ENCODE measurements around the gene C6orf120. TPM values are rescaled to one million over a fixed set of nuclear protein-coding genes. Genes with fewer than 3 reads are reported as not detected.

The C6orf120 gene
- polyA plus RNA-seq, 1 donor (not counting 4 experiments of a cell fraction or from before 2014, with no cell fraction given) = 18.1 TPM

- no peaks in the 10 kb centered on the region for H3K9me3 ChIP-seq (ENCODE audit: control insufficient read depth, low read depth, low read length)
- no peak overlapping the region for H3K27ac ChIP-seq (ENCODE audit: control insufficient read depth, insufficient read depth, low read length)
- H3K4me3 ChIP-seq (ENCODE audit: control insufficient read depth in 2 of 3, extremely low read depth in 1 of 3, insufficient read depth in 2 of 3, low read depth in 1 of 3, low read length in 3 of 3) = no peak overlapping the region
- no peaks in the 10 kb centered on the region for H4K20me1 ChIP-seq (ENCODE audit: control insufficient read depth, extremely low read depth, insufficient read depth, low read length)
- H3K27me3 ChIP-seq (ENCODE audit: control insufficient read depth, extremely low read depth, insufficient read depth, low read length) = no peaks in the 10 kb centered on the region
- dilution Hi-C loops (cut with MboI; ENCODE audit: extremely low pct_ligation_motif_present, low sequenced_read_pairs) = no loop called here
- peaks cover 15 to 18% of the 10 kb centered on the region in 2 experiments for H3K36me3 ChIP-seq (ENCODE audit: control insufficient read depth in 2 of 2, extremely low read depth in 1 of 2, insufficient read depth in 2 of 2, low read length in 2 of 2)
- no peak overlapping the region for H3K4me2 ChIP-seq (ENCODE audit: control insufficient read depth, extremely low read depth, insufficient read depth, low read depth, low read length)
- H2AFZ ChIP-seq (ENCODE audit: control insufficient read depth, low read length) = no peak overlapping the region
- DNase-seq (ENCODE audit: low read depth, low spot score) (no peak), FAIRE-seq (no peak)
- H3K79me2 ChIP-seq (ENCODE audit: control insufficient read depth, insufficient read depth, low read length) = no peaks in the 10 kb centered on the region
- no peaks in the 10 kb centered on the region for H3K9me1 ChIP-seq (ENCODE audit: control insufficient read depth, extremely low read depth, insufficient read depth, low read length)
- no peak overlapping the region for H3K9ac ChIP-seq (ENCODE audit: control insufficient read depth, extremely low read depth, insufficient read depth, low read length)
- no peak for TF ChIP-seq CTCF (optimal IDR thresholded peaks at IDR 0.05 in 1 of 3, IDR thresholded peaks at IDR 0.05 in 1 of 3, conservative IDR thresholded peaks at IDR 0.05 in 1 of 3; ENCODE audit: extremely low read depth in 1 of 3, insufficient read depth in 2 of 3, low read length in 3 of 3)
- TF ChIP-seq EZH2 (IDR thresholded peaks at IDR 0.05; ENCODE audit: low read length) = no peak
- no peaks in the 10 kb centered on the region for H3K4me1 ChIP-seq (ENCODE audit: control insufficient read depth, extremely low read depth, insufficient read depth, low read length)
Measured at GRCh38 chr6:169656546-169657283, 45.2 kb upstream of the C6orf120 start.

DNA sequence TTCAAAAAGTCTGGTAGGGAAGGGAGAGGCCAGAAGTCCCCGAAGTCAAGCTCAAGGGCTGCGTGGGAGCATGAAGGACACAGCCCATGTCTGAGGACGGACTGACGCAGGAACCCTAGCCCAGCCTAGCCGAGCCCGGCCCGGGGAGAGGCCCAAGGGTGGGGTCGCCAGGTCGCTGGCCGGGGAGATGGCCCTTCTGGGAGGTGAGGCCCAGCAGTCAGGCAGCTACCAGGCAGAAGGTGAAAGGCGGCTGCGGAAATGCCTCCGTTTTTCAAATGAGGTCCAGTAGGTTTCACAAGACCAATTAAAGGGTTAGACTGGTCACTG, 44.7 kb upstream of the C6orf120 start:
- no peaks in the 10 kb centered on the region for H3K27me3 ChIP-seq (ENCODE audit: control insufficient read depth, extremely low read depth, insufficient read depth, low read length)
- peaks cover 15 to 18% of the 10 kb centered on the region in 2 experiments for H3K36me3 ChIP-seq (ENCODE audit: control insufficient read depth in 2 of 2, extremely low read depth in 1 of 2, insufficient read depth in 2 of 2, low read length in 2 of 2)
- no peaks in the 10 kb centered on the region for H3K9me3 ChIP-seq (ENCODE audit: control insufficient read depth, low read depth, low read length)
- no peaks in the 10 kb centered on the region for H3K79me2 ChIP-seq (ENCODE audit: control insufficient read depth, insufficient read depth, low read length)
- no peak for TF ChIP-seq CTCF (optimal IDR thresholded peaks at IDR 0.05 in 1 of 3, IDR thresholded peaks at IDR 0.05 in 1 of 3, conservative IDR thresholded peaks at IDR 0.05 in 1 of 3; ENCODE audit: extremely low read depth in 1 of 3, insufficient read depth in 2 of 3, low read length in 3 of 3)
- no peak for TF ChIP-seq EZH2 (IDR thresholded peaks at IDR 0.05; ENCODE audit: low read length)
- H3K9me1 ChIP-seq (ENCODE audit: control insufficient read depth, extremely low read depth, insufficient read depth, low read length) = no peaks in the 10 kb centered on the region
- H2AFZ ChIP-seq (ENCODE audit: control insufficient read depth, low read length) = no peak overlapping the region
- no peak overlapping the region for H3K4me3 ChIP-seq (ENCODE audit: control insufficient read depth in 2 of 3, extremely low read depth in 1 of 3, insufficient read depth in 2 of 3, low read depth in 1 of 3, low read length in 3 of 3)
- H3K4me2 ChIP-seq (ENCODE audit: control insufficient read depth, extremely low read depth, insufficient read depth, low read depth, low read length) = no peak overlapping the region
- H3K4me1 ChIP-seq (ENCODE audit: control insufficient read depth, extremely low read depth, insufficient read depth, low read length) = no peaks in the 10 kb centered on the region
- DNase-seq (ENCODE audit: low read depth, low spot score) (no peak), FAIRE-seq (no peak)
- H3K27ac ChIP-seq (ENCODE audit: control insufficient read depth, insufficient read depth, low read length) = no peak overlapping the region
- dilution Hi-C loops (cut with MboI; ENCODE audit: extremely low pct_ligation_motif_present, low sequenced_read_pairs) = no loop called here
- H4K20me1 ChIP-seq (ENCODE audit: control insufficient read depth, extremely low read depth, insufficient read depth, low read length) = no peaks in the 10 kb centered on the region
- no peak overlapping the region for H3K9ac ChIP-seq (ENCODE audit: control insufficient read depth, extremely low read depth, insufficient read depth, low read length)
